Esophagus (tissue), 2 donors: ENCODE data around the gene NOTCH2. TPM values are rescaled to one million over a fixed set of nuclear protein-coding genes. Genes with fewer than 3 reads are reported as not detected.
A peak's percentile ranks its signal among the peaks of the same experiment; 100 is the strongest.
"Not testable (repeated sequence)": the region's sequence is repeated elsewhere in the genome, so short reads cannot be mapped to it uniquely, and the experiment has no call there.

Source experiments
- H3K27ac ChIP-seq, 2 donors: one replicate each; pipeline ENCODE4 v1.5.1; 2013; ENCODE audit warnings: low read depth in 2 of 2, mild to moderate bottlenecking in 2 of 2, inconsistent platforms in 1 of 2, low read length in 1 of 2, moderate library complexity in 1 of 2
- H3K27me3 ChIP-seq, 2 donors: one replicate each; pipeline ENCODE4 v1.6.1; 2013; ENCODE audit warnings: low read length in 2 of 2, control low read depth in 1 of 2, mild to moderate bottlenecking in 1 of 2; ENCODE audit not compliant: insufficient read depth in 2 of 2, control insufficient read depth in 1 of 2
- H3K36me3 ChIP-seq, 2 donors: one replicate each; pipeline ENCODE4 v1.6.1; 2013; ENCODE audit warnings: low read length in 1 of 2; ENCODE audit not compliant: control insufficient read depth in 2 of 2, insufficient read depth in 2 of 2
- H3K4me1 ChIP-seq, 2 donors: one replicate each; pipeline ENCODE4 v1.6.1; 2013; ENCODE audit warnings: low read length in 1 of 2; ENCODE audit not compliant: control insufficient read depth in 2 of 2, insufficient read depth in 2 of 2
- H3K4me3 ChIP-seq, 2 donors: one replicate each; pipeline ENCODE4 v1.5.1; 2013; ENCODE audit warnings: low read length in 2 of 2, mild to moderate bottlenecking in 2 of 2, low read depth in 1 of 2, moderate library complexity in 1 of 2
- H3K9me3 ChIP-seq, 2 donors: one replicate each; pipeline ENCODE4 v1.6.1; 2013; ENCODE audit warnings: mild to moderate bottlenecking in 2 of 2, low read depth in 1 of 2, low read length in 1 of 2, moderate library complexity in 1 of 2; ENCODE audit not compliant: control insufficient read depth in 2 of 2, insufficient read depth in 1 of 2
- WGBS, 2 donors: extraction: QIAGEN DNeasy Blood & Tissue Kit; methylation state at CpG; one replicate each; pipeline ENCODE4 v1.1.7; 2013; 5-methylcytosine and 5-hydroxymethylcytosine counted together
- polyA plus RNA-seq, 2 donors: library from polyadenylated mRNA; stranded (reverse); fragments of 200-250 nt; gene quantifications; one replicate each; pipeline ENCODE4 v1.2.3, GENCODE V29; 2013
- donor health status: healthy with polysubstance abuse.
- donor health status: Bipolar disorder and iron deficiency.

Gene NOTCH2
- 10 to 100 TPM; 12.5 TPM for polyA plus RNA-seq

DNA sequence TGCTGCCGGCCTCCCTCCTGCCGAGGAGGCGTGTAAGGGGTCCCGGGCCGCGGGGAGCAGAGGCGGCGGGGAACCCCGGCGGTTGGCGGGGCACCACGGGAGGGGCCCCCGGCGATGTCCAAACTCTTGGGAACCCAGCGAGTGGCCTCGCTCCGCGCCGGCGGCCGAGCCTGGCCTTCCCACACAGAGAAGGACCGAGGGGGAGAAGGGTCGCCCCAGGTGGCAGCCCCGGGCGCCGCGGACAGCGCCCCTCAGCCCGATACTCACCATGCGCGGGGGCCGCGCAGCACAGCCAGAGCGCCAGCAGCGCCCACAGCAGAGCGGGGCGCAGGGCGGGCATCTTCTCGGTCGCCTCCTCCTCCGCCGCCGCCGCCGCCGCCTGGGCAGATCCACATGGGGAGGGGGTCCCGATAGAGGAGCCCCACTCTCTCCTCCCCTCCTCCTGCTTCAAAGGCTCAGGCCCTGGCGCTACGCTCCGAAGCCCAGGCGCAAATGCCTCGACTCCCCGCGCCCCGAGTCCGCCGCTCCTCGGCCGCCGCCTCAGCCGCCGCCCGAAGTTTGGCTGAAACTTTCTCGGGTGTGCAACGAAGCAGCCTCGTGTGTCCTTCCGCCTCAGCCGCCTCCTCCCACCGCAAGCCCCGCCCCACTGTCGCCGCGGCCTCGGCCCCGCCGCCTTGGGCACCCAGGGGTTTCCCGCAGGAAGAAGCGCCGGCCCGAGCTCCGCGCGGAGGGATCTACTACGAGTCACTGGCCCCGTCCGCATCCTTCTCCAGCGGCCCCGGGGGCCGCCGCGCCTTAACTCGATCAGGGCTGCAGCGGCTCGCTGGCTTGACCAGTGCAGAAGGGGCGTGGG, at the start of gene NOTCH2:
NOTCH2 (minus strand) TSS at position 596 of the 853 bp plus-strand sequence; CDS start at position 340, 256 bp downstream.
- 1% methylated on average over 21 to 69 of the region's 95 CpGs for WGBS, 2 donors
- H3K9me3 ChIP-seq, H3K4me1 ChIP-seq, H3K27me3 ChIP-seq, H3K36me3 ChIP-seq: not testable (repeated sequence)
- H3K27ac ChIP-seq = peak within 1 kb of the TSS; percentile 63 to 76
- peak within 1 kb of the TSS; percentile 58 to 62 for H3K4me3 ChIP-seq

DNA sequence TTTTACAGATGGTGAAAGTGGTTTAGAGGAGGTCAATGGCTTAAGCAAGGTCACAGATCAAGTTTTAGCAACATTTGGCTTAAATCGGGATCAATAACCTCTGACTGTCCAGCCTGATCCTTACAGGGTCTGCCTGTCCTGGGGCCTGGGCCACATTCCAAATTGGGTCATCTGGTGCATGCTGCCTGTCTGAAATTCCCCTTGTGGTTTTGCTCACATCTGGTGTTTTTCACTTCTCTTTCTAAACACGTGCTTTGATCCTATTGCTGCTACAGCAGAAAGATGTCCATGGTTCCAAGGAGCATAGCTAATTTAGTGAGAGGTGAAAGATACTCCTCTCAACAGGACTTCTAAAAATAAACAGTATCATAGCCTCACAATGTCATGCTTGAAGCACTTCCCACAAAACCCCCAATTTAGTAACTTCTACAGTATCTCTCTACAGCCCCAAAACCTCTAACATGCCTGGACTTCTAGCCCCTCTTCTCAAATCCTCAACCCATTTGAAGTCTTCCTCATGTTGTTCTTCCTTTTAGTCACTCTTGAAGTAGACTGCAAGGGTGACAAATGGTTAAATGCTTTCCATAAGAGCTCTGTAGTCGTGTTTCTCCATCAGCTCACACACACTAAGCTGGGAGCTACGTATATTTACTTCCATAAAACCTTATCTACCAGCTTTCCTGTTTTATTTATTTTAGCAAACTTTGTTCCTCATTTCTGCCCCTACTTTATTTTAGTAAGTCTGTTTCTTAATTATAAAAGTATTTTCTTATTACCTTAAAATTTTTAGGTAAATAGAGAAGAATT, 48.1 kb upstream of the NOTCH2 start:
- not testable (repeated sequence) for H3K4me3 ChIP-seq, H3K36me3 ChIP-seq, H3K27ac ChIP-seq, H3K27me3 ChIP-seq, H3K4me1 ChIP-seq, H3K9me3 ChIP-seq
- WGBS, 2 donors = 47 to 57% methylated on average over 2 to 3 of the region's 4 CpGs

DNA sequence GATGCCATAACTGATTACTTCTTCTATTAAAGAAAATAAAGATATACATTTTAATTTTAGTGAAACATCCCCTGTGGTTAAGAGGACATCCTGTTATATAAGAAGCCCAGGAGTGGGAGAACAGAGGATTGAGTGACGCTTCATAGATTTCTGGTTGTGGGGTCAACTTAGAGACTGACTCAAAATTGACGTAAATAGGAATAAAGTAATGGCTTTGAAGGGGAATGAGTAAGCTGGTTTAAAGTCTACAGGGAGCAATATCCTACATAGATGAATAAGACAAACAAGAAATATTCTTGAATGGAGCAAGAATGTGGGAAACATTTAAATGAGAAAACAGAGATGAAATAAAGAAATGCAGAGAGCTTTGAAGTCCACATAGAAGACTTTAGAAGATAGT, 46.6 kb upstream of the NOTCH2 start:
- not testable (repeated sequence) for H3K4me1 ChIP-seq, H3K27ac ChIP-seq, H3K27me3 ChIP-seq, H3K36me3 ChIP-seq, H3K9me3 ChIP-seq, H3K4me3 ChIP-seq
- 92 to 95% methylated on average over 2 of the region's 2 CpGs for WGBS, 2 donors

DNA sequence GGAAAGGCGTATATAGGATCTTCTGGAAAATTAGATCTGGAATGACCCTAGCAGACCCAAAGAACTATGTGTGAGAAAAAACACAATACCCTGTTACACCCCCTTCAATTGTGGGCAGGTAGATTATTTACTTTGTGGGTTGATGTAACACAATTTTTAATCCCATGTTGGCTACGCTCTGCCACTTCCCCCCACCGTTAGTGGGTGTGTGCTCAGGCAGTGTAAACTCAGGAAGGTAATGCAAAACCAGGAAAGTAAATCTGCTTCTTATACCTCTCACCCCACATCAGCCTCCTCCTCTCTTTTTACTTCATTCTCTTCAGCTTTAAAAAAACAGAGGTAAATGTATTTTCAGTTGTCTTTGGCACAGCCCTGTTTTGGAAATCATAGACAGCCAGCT, 43.7 kb upstream of the NOTCH2 start:
- not testable (repeated sequence) for H3K4me3 ChIP-seq, H3K9me3 ChIP-seq, H3K4me1 ChIP-seq, H3K27ac ChIP-seq, H3K27me3 ChIP-seq, H3K36me3 ChIP-seq
- 17 to 33% methylated on average over 1 of the region's 3 CpGs for WGBS, 2 donors

DNA sequence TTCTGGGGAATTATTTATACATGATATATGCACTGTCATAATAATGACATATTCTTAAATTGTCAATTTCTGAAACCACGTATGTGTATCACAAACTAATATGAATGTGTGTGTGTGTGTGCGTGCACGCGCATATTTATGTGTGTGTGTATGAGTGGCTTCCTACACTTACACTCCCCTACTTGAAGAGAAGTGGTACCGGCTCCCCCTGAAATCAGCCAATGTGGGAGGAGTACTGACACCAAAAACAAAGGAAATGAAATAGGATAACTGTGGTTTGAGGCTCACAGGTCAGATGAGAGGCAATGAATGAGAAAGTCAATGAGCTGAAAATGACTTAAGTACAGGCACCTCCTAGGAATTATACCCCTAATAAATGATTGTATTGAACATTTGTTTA, 42.8 kb upstream of the NOTCH2 start:
- not testable (repeated sequence) for H3K4me1 ChIP-seq
- 83 to 87% methylated on average over 5 of the region's 5 CpGs for WGBS, 2 donors

DNA sequence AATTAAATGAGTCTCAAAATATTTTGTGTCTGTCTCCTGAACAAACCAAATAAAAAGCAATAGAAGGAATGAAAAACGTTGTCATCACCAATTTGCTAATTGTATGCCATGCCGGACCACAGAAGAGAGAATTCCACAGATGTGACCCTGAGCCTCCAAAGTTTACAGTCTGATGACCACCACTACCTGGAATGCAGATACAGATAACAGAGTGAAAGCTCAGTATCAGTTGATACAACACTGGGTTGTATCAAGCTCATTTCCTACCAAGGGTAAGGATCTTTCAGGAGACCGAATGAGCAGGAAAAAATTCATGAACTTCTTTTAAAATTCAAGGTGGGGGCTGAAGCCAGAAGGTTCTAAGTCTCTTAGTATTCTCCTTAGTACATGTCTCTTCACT, 42.3 kb upstream of the NOTCH2 start:
- not testable (repeated sequence) for H3K4me1 ChIP-seq, H3K9me3 ChIP-seq, H3K27ac ChIP-seq, H3K27me3 ChIP-seq, H3K4me3 ChIP-seq, H3K36me3 ChIP-seq
- no CpG with 5 or more reads among the region's 3 CpGs for WGBS, 2 donors

More for the DNA sequence above, 42.8 kb upstream of the NOTCH2 start:
- not testable (repeated sequence) for H3K27ac ChIP-seq, H3K27me3 ChIP-seq, H3K9me3 ChIP-seq, H3K4me3 ChIP-seq, H3K36me3 ChIP-seq

DNA sequence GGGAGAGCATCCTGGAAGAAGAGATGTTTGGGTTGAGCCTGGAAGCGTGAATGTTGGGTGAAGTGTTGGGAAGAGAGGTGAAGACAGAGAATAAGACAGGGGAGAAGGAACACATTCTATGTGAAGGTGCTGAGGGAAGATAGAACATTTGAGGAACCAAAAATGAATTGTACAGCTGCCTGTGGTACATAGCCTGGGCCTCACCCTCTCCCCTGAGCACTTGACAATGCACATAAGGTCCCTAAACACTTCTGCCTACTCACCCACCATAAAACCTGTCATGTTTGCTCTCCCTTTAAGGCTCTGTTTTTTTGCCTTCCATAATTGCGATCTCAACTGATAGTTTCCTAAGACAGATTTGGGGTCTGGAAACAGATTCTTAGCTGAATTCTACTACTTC, 41.5 kb upstream of the NOTCH2 start:
- H3K9me3 ChIP-seq, H3K27me3 ChIP-seq, H3K36me3 ChIP-seq, H3K4me1 ChIP-seq, H3K4me3 ChIP-seq, H3K27ac ChIP-seq: not testable (repeated sequence)
- WGBS, 2 donors = 100% methylated on average over 1 of the region's 2 CpGs; no CpG with 5 or more reads in 1 of the 2 donors

DNA sequence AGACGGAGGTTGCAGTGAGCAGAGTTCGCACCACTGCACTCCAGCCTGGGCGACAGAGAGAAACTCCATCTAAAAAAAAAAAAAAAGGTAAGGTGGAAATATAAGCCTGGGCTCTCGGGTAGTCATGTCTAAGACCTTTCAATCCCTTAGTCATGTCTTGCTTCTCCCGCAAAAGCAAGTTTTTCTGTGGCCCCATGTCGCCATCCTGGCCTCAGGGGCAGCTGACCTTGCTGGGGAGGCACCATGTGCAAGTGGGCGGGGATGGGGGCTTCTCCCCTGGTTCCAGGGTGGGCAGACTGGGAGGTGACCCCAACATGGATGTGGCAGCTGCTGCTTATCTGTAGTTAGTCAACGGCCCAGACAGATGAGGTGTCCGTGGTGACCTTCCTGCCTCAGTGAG, 40.2 kb upstream of the NOTCH2 start:
- not testable (repeated sequence) for H3K27me3 ChIP-seq, H3K4me1 ChIP-seq, H3K4me3 ChIP-seq, H3K36me3 ChIP-seq, H3K9me3 ChIP-seq, H3K27ac ChIP-seq
- 89 to 97% methylated on average over 7 of the region's 9 CpGs for WGBS, 2 donors

DNA sequence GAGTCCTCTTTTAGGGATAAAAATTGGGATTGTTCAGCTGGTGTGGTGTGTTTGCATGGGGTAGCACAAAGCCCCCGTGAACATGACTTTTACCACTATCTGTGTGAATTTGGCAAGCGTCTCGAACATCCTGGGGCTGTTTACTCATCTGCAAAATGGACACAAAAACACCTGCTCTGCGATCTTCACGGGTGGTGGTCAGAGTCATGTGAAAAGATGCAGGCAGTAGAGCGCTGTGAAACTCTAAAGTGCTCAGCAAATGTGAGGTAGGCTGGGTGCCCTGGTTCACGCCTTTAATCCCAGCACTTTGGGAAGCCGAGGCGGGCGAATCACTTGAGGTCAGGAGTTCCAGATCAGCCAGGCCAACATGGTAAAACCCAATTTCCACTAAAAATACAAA, 39.7 kb upstream of the NOTCH2 start:
- 90% methylated on average over 5 to 9 of the region's 10 CpGs for WGBS, 2 donors
- H3K4me1 ChIP-seq, H3K27me3 ChIP-seq: not testable (repeated sequence)

DNA sequence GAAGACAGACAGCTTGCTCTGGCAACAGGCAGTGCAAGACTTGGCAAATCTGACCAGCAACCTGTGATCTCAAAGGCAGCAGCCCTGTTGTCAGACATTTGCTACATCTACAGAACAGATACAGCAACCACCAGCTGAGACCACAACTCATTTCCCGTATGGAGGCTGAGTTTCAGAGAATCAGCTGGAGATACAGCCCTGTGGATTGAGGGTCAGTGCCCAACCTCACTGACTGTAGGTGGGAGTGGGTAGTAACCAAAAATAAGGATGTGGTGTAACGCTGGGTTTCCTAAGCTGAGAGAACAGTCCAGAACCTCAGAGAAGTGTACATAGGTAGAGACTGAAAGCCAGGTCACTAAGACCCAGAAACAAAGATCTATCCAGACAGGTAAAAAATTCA, 35.8 kb upstream of the NOTCH2 start:
- not testable (repeated sequence) for H3K4me3 ChIP-seq, H3K4me1 ChIP-seq

More for the DNA sequence above, 39.7 kb upstream of the NOTCH2 start:
- not testable (repeated sequence) for H3K4me3 ChIP-seq, H3K36me3 ChIP-seq, H3K27ac ChIP-seq, H3K9me3 ChIP-seq

More for the DNA sequence above, 35.8 kb upstream of the NOTCH2 start:
- H3K27ac ChIP-seq, H3K9me3 ChIP-seq, H3K36me3 ChIP-seq, H3K27me3 ChIP-seq: not testable (repeated sequence)
- 76 to 86% methylated on average over 1 of the region's 2 CpGs for WGBS, 2 donors
